ENCODE data around the gene GABRG3. TPM values are rescaled to one million over a fixed set of nuclear protein-coding genes. Genes with fewer than 3 reads are reported as not detected.

Gene GABRG3
- total RNA-seq, 3 donors from 2014 or later (not counting 1 experiment from before 2014, with no cell fraction given) = not detected

DNA sequence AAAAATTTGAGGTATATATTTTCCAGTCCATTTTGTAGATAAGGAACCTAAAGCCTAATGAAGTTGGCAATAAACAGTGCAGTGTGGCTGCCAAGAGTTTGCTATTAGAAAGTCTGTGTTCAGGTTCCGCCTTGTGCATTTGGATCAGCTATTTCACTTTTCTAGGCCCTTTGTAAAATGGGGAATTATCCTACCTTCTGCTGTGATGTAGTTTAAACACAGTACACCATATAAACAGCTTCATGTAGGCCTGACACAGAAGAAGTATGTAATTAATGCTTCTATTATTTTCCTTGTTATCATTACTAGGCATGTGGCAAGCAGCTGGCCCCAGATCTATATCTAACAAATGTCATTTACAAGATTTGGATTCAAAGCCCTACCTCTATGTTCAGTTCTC, 456.3 kb downstream of the GABRG3 start:
- no peaks in the 10 kb centered on the region for H3K27me3 ChIP-seq (ENCODE audit: control insufficient read depth, insufficient read depth, low read length)
- H3K36me3 Mint-ChIP-seq = no peaks in the 10 kb centered on the region
- H3K27ac ChIP-seq (ENCODE audit: low read length) = no peak overlapping the region
- WGBS (ENCODE audit: insufficient coverage) = 78% methylated on average over 1 of the region's 1 CpG
- ATAC-seq (no peak), DNase-seq (no peak)
- no peak for TF ChIP-seq CTCF (IDR thresholded peaks at IDR 0.05)
- peaks cover 5 to 12% of the 10 kb centered on the region in 2 donors for H3K9me3 Mint-ChIP-seq
- intact Hi-C loops (cut with micrococcal nuclease) = no loop called here
- no peaks in the 10 kb centered on the region for H3K36me3 ChIP-seq (ENCODE audit: control insufficient read depth, insufficient read depth, low read length)
- H3K4me3 Mint-ChIP-seq = no peak overlapping the region
- peaks cover 4% of the 10 kb centered on the region for H3K9me3 ChIP-seq (ENCODE audit: control insufficient read depth, insufficient read depth, low read length)
- H3K4me3 ChIP-seq (ENCODE audit: low read length) = no peak overlapping the region
- H3K27me3 Mint-ChIP-seq (ENCODE audit: low read depth in 2 of 2) = no peaks in the 10 kb centered on the region
- no peak overlapping the region for H3K27ac Mint-ChIP-seq
- no peaks in the 10 kb centered on the region for H3K4me1 ChIP-seq (ENCODE audit: control insufficient read depth, insufficient read depth, low read length)
- H3K4me1 Mint-ChIP-seq = no peaks in the 10 kb centered on the region

GRCh38 chr15:27428151-27428550, 457.2 kb downstream of the GABRG3 start:
- no peak for ATAC-seq
- DNase-seq = no peak
- no peaks in the 10 kb centered on the region for H3K27me3 ChIP-seq (ENCODE audit: control insufficient read depth, insufficient read depth, low read length)
- H3K36me3 ChIP-seq (ENCODE audit: control insufficient read depth, insufficient read depth, low read length) = no peaks in the 10 kb centered on the region
- H3K4me3 ChIP-seq (ENCODE audit: low read length) = no peak overlapping the region
- H3K9me3 Mint-ChIP-seq = peaks cover 7 to 15% of the 10 kb centered on the region in 2 donors
- intact Hi-C loops (cut with micrococcal nuclease) = no loop called here
- H3K4me1 Mint-ChIP-seq = no peaks in the 10 kb centered on the region
- no peak overlapping the region for H3K27ac Mint-ChIP-seq
- peaks cover 4% of the 10 kb centered on the region for H3K9me3 ChIP-seq (ENCODE audit: control insufficient read depth, insufficient read depth, low read length)
- 95% methylated on average over 2 of the region's 3 CpGs for WGBS (ENCODE audit: insufficient coverage)
- peaks cover 4% of the 10 kb centered on the region for H3K36me3 Mint-ChIP-seq
- no peaks in the 10 kb centered on the region for H3K27me3 Mint-ChIP-seq (ENCODE audit: low read depth in 2 of 2)
- H3K27ac ChIP-seq (ENCODE audit: low read length) = no peak overlapping the region
- no peak overlapping the region for H3K4me3 Mint-ChIP-seq
- H3K4me1 ChIP-seq (ENCODE audit: control insufficient read depth, insufficient read depth, low read length) = no peaks in the 10 kb centered on the region
- no peak for TF ChIP-seq CTCF (IDR thresholded peaks at IDR 0.05)

- WGBS (ENCODE audit: insufficient coverage) = 96% methylated on average over 4 of the region's 4 CpGs
- ATAC-seq = no peak
- Histone ChIP-seq H3K27ac (ENCODE audit: low read length) (no peak overlapping the region), H3K36me3 (ENCODE audit: control insufficient read depth, insufficient read depth, low read length) (no peaks in the 10 kb centered on the region), H3K4me3 (ENCODE audit: low read length) (no peak overlapping the region), H3K4me1 (ENCODE audit: control insufficient read depth, insufficient read depth, low read length) (no peaks in the 10 kb centered on the region), H3K9me3 (ENCODE audit: control insufficient read depth, insufficient read depth, low read length) (no peaks in the 10 kb centered on the region), H3K27me3 (ENCODE audit: control insufficient read depth, insufficient read depth, low read length) (no peaks in the 10 kb centered on the region)
- no peak for TF ChIP-seq CTCF (IDR thresholded peaks at IDR 0.05)
- no peaks in the 10 kb centered on the region for H3K27me3 Mint-ChIP-seq (ENCODE audit: low read depth in 2 of 2)
- no peak for DNase-seq
- peaks cover 14% of the 10 kb centered on the region for H3K36me3 Mint-ChIP-seq
- no peak overlapping the region for H3K27ac Mint-ChIP-seq
- no peak overlapping the region for H3K4me3 Mint-ChIP-seq
- peaks cover 7 to 19% of the 10 kb centered on the region in 2 donors for H3K9me3 Mint-ChIP-seq
- intact Hi-C loops (cut with micrococcal nuclease) = no loop called here
- H3K4me1 Mint-ChIP-seq = no peaks in the 10 kb centered on the region
Measured at GRCh38 chr15:27429577-27429976, 458.6 kb downstream of the GABRG3 start.

DNA sequence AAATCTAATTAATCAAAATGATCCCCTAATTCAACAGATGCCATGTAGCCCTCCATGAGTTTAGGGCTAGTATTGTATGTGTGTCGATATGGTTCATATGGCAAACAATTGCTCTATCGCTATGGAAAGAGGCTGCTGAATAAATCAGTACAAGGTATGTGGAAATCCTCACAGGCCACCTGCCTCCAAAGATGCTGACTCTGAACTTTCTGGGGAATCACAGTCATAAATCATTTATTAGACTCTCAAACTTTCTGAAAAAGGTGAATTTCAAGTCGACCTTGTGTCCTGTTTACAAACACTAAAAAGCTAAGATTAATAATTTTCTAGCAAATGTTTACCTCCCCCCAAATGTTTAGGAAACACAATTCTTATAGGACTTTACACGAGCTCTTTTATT, 462.6 kb downstream of the GABRG3 start:
- TF ChIP-seq CTCF (IDR thresholded peaks at IDR 0.05) = no peak
- ATAC-seq = no peak

More for the DNA sequence above, 462.6 kb downstream of the GABRG3 start:
- Histone ChIP-seq H3K27ac (ENCODE audit: low read length) (no peak overlapping the region), H3K9me3 (ENCODE audit: control insufficient read depth, insufficient read depth, low read length) (no peaks in the 10 kb centered on the region), H3K4me3 (ENCODE audit: low read length) (no peak overlapping the region), H3K36me3 (ENCODE audit: control insufficient read depth, insufficient read depth, low read length) (no peaks in the 10 kb centered on the region), H3K4me1 (ENCODE audit: control insufficient read depth, insufficient read depth, low read length) (no peaks in the 10 kb centered on the region), H3K27me3 (ENCODE audit: control insufficient read depth, insufficient read depth, low read length) (no peaks in the 10 kb centered on the region)
- Mint-ChIP-seq H3K36me3 (peaks cover 24% of the 10 kb centered on the region), H3K4me3 (no peak overlapping the region), H3K4me1 (no peaks in the 10 kb centered on the region), H3K9me3 (peaks cover 17 to 33% of the 10 kb centered on the region in 2 donors), H3K27ac (no peak overlapping the region), H3K27me3 (ENCODE audit: low read depth in 2 of 2) (no peaks in the 10 kb centered on the region)
- DNase-seq = no peak
- intact Hi-C loops (cut with micrococcal nuclease) = no loop called here
- WGBS (ENCODE audit: insufficient coverage) = 85% methylated on average over 4 of the region's 4 CpGs
